Left forelimb (tissue), 1 donor: ENCODE measurements around the gene PCYOX1L.

Experiments
- DNase-seq: peaks from one replicate; pipeline ENCODE4 v3.0.0-alpha.2; 2018; ENCODE audit warnings: low spot score

Gene PCYOX1L

GRCh38 chr5:149367972-149368645, 10.3 kb downstream of the PCYOX1L start:
- no peak for DNase-seq

- no peak for DNase-seq
Measured at GRCh38 chr5:149370878-149371277, 13.0 kb downstream of the PCYOX1L start.

- DNase-seq, result no peak
Measured at GRCh38 chr5:149371296-149371962, 13.6 kb downstream of the PCYOX1L start.

GRCh38 chr5:149372076-149372795, 14.4 kb downstream of the PCYOX1L start:
- DNase-seq, result no peak

GRCh38 chr5:149372932-149373331, 15.1 kb downstream of the PCYOX1L start:
- DNase-seq, result no peak

GRCh38 chr5:149374303-149374702, 16.5 kb downstream of the PCYOX1L start:
- no peak for DNase-seq

GRCh38 chr5:149374801-149375200, 17.0 kb downstream of the PCYOX1L start:
- DNase-seq, result no peak

- DNase-seq, result no peak
Measured at GRCh38 chr5:149375434-149375833, 17.6 kb downstream of the PCYOX1L start.

- no peak for DNase-seq
Measured at GRCh38 chr5:149376104-149376503, 18.3 kb downstream of the PCYOX1L start.

GRCh38 chr5:149376711-149377447, 19.0 kb downstream of the PCYOX1L start:
- no peak for DNase-seq

- DNase-seq, result no peak
Measured at GRCh38 chr5:149378241-149378820, 20.5 kb downstream of the PCYOX1L start.

- no peak for DNase-seq
Measured at GRCh38 chr5:149379177-149379761, 21.4 kb downstream of the PCYOX1L start, which contains the start of gene IL17B. Gene IL17B (minus strand): TSS chr5:149379292. CDS start chr5:149379225, 67 bp downstream.

- no peak for DNase-seq
Measured at GRCh38 chr5:149379818-149380374, 22.1 kb downstream of the PCYOX1L start.

GRCh38 chr5:149380466-149381121, 22.7 kb downstream of the PCYOX1L start:
- no peak for DNase-seq

- DNase-seq, result no peak
Measured at GRCh38 chr5:149381261-149381985, 23.6 kb downstream of the PCYOX1L start.

- DNase-seq, result peak; percentile 83
Measured at GRCh38 chr5:149381986-149382338, 24.1 kb downstream of the PCYOX1L start.

GRCh38 chr5:149382517-149383220, 24.8 kb downstream of the PCYOX1L start:
- DNase-seq, result no peak

- DNase-seq, result no peak
Measured at GRCh38 chr5:149383399-149383798, 25.6 kb downstream of the PCYOX1L start.

GRCh38 chr5:149386166-149386565, 28.3 kb downstream of the PCYOX1L start:
- no peak for DNase-seq
